C4-2B (cell line): Measurements from ENCODE around the gene HYAL1.

Experiments
- CTCF ChIP-seq: fragments of 450-650 bp; conservative IDR thresholded peaks from 2 replicates; pipeline ENCODE4 v1.5.1; 2017; ENCODE audit warnings: mild to moderate bottlenecking
- ZFX ChIP-seq: fragments of 450-650 bp; IDR thresholded peaks from 2 replicates; pipeline ENCODE4 v1.6.1; 2017

- no peak for TF ChIP-seq CTCF
- no peak for TF ChIP-seq ZFX
These were observed 9.3 kb downstream of the HYAL1 start for GRCh38 chr3:50294089-50294488.
